Progenitor cell of endocrine pancreas (in vitro differentiated cells): Measurements from ENCODE around the gene FSTL5. TPM values are rescaled to one million over a fixed set of nuclear protein-coding genes. Genes with fewer than 3 reads are reported as not detected.

ENCODE experiments used
- DNase-seq: peaks from one replicate; pipeline ENCODE4 v3.0.0; 2021; ENCODE audit warnings: low spot score; ENCODE audit not compliant: unreplicated experiment
- H3K27ac Mint-ChIP-seq: 2 replicates; pipeline ENCODE4 v1.8.0; 2021; ENCODE audit warnings: mild to moderate bottlenecking, moderate library complexity, mixed read lengths
- H3K27me3 Mint-ChIP-seq: 2 replicates; pipeline ENCODE4 v1.8.0; 2021; ENCODE audit warnings: mixed read lengths
- H3K36me3 Mint-ChIP-seq: 2 replicates; pipeline ENCODE4 v1.8.0; 2022; ENCODE audit warnings: mixed read lengths; ENCODE audit not compliant: insufficient read depth
- H3K4me1 Mint-ChIP-seq: 2 replicates; pipeline ENCODE4 v1.8.0; 2021; ENCODE audit warnings: low read depth, mixed read lengths
- H3K4me3 Mint-ChIP-seq: 2 replicates; pipeline ENCODE4 v1.8.0; 2021; ENCODE audit warnings: low read depth, mild to moderate bottlenecking, moderate library complexity, mixed read lengths
- H3K9me3 Mint-ChIP-seq: 2 replicates; pipeline ENCODE4 v1.8.0; 2021; ENCODE audit warnings: low read depth, mixed read lengths
- CTCF ChIP-seq: fragments of 200-600 bp; sonication (generic); IDR thresholded peaks from one replicate; pipeline ENCODE4 v1.5.0; 2021; ENCODE audit warnings: antibody characterized with exemption, mild to moderate bottlenecking; ENCODE audit not compliant: unreplicated experiment
- total RNA-seq: library from RNA; stranded (reverse); gene quantifications from 2 replicates; pipeline ENCODE4 v1.2.1, GENCODE V29; 2021

FSTL5 gene
- total RNA-seq, 1 donor from 2014 or later, result 15.5 TPM

DNA sequence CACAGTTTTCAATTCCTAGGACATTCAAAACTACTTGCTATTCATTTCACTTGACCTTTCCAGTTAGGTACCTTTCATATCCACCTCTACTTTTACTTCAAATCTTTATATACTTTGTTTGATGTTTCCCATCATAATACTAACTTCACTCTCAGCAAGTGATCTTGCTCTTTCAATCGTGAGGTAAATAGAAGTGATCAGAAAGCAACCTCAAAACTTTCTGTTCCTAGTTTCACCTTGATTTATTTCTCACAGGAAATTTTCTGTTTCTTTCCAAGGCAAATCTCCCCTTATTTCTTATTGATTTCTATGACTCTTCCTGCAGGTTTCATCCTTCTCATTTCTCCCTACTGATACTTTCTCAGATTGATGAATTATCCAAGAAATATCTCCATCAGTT lies 623.5 kb downstream of the FSTL5 start:
- Mint-ChIP-seq H3K4me1 (no peaks in the 10 kb centered on the region), H3K36me3 (peaks cover 1% of the 10 kb centered on the region), H3K27ac (no peak overlapping the region), H3K9me3 (peaks cover 12% of the 10 kb centered on the region), H3K4me3 (no peak overlapping the region), H3K27me3 (no peaks in the 10 kb centered on the region)
- TF ChIP-seq CTCF, result no peak
- no peak for DNase-seq

DNA sequence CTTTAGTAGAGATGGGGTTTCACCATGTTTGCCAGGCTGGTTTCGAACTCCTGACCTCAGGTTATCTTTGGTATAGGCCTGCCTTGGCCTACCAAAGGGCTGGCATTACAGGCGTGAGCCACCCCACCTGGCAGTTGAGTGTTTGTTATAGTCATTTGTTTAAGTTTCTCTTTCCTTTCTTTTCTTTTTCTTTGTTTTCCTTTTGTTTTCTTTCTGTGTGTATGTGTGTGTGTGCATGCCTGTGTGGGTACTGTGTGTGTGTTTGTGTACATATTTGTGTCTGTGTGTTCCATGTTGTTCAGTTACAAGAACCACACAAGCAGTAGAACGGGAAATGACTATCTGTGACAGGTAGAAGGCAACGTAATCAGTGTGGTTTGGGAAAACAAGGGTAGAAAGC lies 624.9 kb downstream of the FSTL5 start:
- TF ChIP-seq CTCF, result no peak
- DNase-seq, result no peak
- Mint-ChIP-seq H3K36me3 (peaks cover 1% of the 10 kb centered on the region), H3K4me1 (no peaks in the 10 kb centered on the region), H3K4me3 (no peak overlapping the region), H3K27ac (no peak overlapping the region), H3K9me3 (peaks cover 7% of the 10 kb centered on the region), H3K27me3 (no peaks in the 10 kb centered on the region)

DNA sequence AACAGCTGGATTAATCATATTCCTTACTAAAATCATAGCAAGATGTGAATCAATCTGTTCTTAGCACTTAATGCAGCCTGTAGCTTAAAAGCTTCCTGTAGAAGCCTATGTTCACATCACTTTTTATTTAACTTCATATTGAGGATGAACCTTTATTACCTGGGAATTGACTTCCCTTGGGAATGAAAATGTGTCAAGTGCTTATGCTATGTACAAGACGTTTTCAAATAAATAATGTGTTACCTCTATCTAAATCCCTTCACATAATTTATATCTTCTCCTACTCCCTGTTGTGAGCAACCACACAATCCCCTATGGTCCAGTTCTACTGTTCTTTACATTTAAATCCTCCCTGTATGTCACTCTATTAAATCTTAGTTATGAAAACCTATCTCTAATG lies 633.1 kb downstream of the FSTL5 start:
- H3K27ac Mint-ChIP-seq, result no peak overlapping the region
- H3K4me1 Mint-ChIP-seq, result no peaks in the 10 kb centered on the region
- no peak overlapping the region for H3K4me3 Mint-ChIP-seq
- H3K9me3 Mint-ChIP-seq, result peaks cover 2% of the 10 kb centered on the region
- H3K27me3 Mint-ChIP-seq, result no peaks in the 10 kb centered on the region
- peaks cover under 1% of the 10 kb centered on the region for H3K36me3 Mint-ChIP-seq
- DNase-seq, result no peak
- TF ChIP-seq CTCF, result no peak

DNA sequence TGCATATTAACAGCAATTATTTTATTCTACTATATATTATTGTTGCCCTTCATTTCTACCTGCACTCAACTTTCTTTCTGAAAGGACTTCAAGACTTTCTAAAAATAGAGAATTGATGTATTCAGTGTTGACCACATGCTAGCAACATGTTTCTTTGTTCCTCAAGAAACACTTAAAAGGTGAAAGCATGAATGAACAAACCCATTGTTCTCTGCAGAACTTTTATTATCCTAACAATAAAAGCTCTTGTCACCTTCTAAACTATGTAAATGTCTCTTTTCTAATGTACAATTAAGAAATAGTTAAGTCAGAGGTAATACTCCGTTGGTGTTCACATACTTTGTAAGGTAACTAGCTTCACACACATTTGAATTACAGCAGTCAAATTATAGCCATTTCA lies 638.7 kb downstream of the FSTL5 start:
- H3K4me3 Mint-ChIP-seq, result no peak overlapping the region
- H3K9me3 Mint-ChIP-seq, result no peaks in the 10 kb centered on the region
- TF ChIP-seq CTCF, result no peak
- DNase-seq, result no peak
- no peaks in the 10 kb centered on the region for H3K36me3 Mint-ChIP-seq
- no peak overlapping the region for H3K27ac Mint-ChIP-seq
- no peaks in the 10 kb centered on the region for H3K27me3 Mint-ChIP-seq
- H3K4me1 Mint-ChIP-seq, result no peaks in the 10 kb centered on the region

GRCh38 chr4:161522031-161522430 lies 641.8 kb downstream of the FSTL5 start:
- Mint-ChIP-seq H3K27ac (no peak overlapping the region), H3K4me3 (no peak overlapping the region)

More at GRCh38 chr4:161522031-161522430, 641.8 kb downstream of the FSTL5 start:
- no peaks in the 10 kb centered on the region for H3K36me3 Mint-ChIP-seq
- H3K4me1 Mint-ChIP-seq, result no peaks in the 10 kb centered on the region
- DNase-seq, result no peak
- no peaks in the 10 kb centered on the region for H3K9me3 Mint-ChIP-seq
- H3K27me3 Mint-ChIP-seq, result no peaks in the 10 kb centered on the region
- no peak for TF ChIP-seq CTCF
